Measurements from ENCODE around the gene YRDC.

The YRDC gene

GRCh38 chr1:37821481-37821880, 13.5 kb upstream of the YRDC start:
- Histone ChIP-seq H3K79me2 (ENCODE audit: low read length) (no peaks in the 10 kb centered on the region), H4K20me1 (ENCODE audit: insufficient read depth, low read length) (no peaks in the 10 kb centered on the region), H3K9me2 (replicated peaks; ENCODE audit: insufficient read depth, low read length) (no peaks in the 10 kb centered on the region), H3K4me3 (ENCODE audit: low read length) (no peak overlapping the region), H3K9ac (ENCODE audit: low read length) (no peak overlapping the region), H3K27me3 (replicated peaks; ENCODE audit: insufficient read depth, low read length) (no peaks in the 10 kb centered on the region), H3K36me3 (replicated peaks; ENCODE audit: insufficient read depth, low read length) (peaks cover 13% of the 10 kb centered on the region), H3K4me1 (ENCODE audit: low read length) (no peaks in the 10 kb centered on the region), H3K9me3 (replicated peaks; ENCODE audit: insufficient read depth, low read length) (no peaks in the 10 kb centered on the region), H3K4me2 (ENCODE audit: low read depth, low read length) (no peak overlapping the region), H3F3A (ENCODE audit: insufficient read depth, low read length) (no peaks in the 10 kb centered on the region), H3K27ac (ENCODE audit: low read length) (no peak overlapping the region), H2AFZ (ENCODE audit: low read length) (no peak overlapping the region)
- no peak for TF ChIP-seq EZH2phosphoT487 (IDR thresholded peaks at IDR 0.05; ENCODE audit: low read length)
- no peak for TF ChIP-seq CTCF (IDR thresholded peaks at IDR 0.05; ENCODE audit: low read length)
- no peak for TF ChIP-seq EZH2 (optimal IDR thresholded peaks at IDR 0.05; ENCODE audit: low read depth, low read length)
- no peak for DNase-seq

- Histone ChIP-seq H3K4me2 (ENCODE audit: low read depth, low read length) (no peak overlapping the region), H3K79me2 (ENCODE audit: low read length) (no peaks in the 10 kb centered on the region)
Measured at GRCh38 chr1:37817481-37817880, 9.5 kb upstream of the YRDC start.

GRCh38 chr1:37814252-37814651, 6.2 kb upstream of the YRDC start:
- no peaks in the 10 kb centered on the region for H3K36me3 ChIP-seq (replicated peaks; ENCODE audit: insufficient read depth, low read length)
- H3K4me2 ChIP-seq (ENCODE audit: low read depth, low read length) = no peak overlapping the region
- peaks cover 9% of the 10 kb centered on the region for H3F3A ChIP-seq (ENCODE audit: insufficient read depth, low read length)
- H3K79me2 ChIP-seq (ENCODE audit: low read length) = peaks cover 1% of the 10 kb centered on the region; the same call in 1 of the 2 replicates
- no peak overlapping the region for H3K27ac ChIP-seq (ENCODE audit: low read length)
- H3K9me2 ChIP-seq (replicated peaks; ENCODE audit: insufficient read depth, low read length) = no peaks in the 10 kb centered on the region
- H2AFZ ChIP-seq (ENCODE audit: low read length) = no peak overlapping the region
- no peak for DNase-seq
- H4K20me1 ChIP-seq (ENCODE audit: insufficient read depth, low read length) = no peaks in the 10 kb centered on the region
- H3K27me3 ChIP-seq (replicated peaks; ENCODE audit: insufficient read depth, low read length) = no peaks in the 10 kb centered on the region
- H3K9ac ChIP-seq (ENCODE audit: low read length) = no peak overlapping the region
- no peaks in the 10 kb centered on the region for H3K9me3 ChIP-seq (replicated peaks; ENCODE audit: insufficient read depth, low read length)
- no peak overlapping the region for H3K4me3 ChIP-seq (ENCODE audit: low read length)
- peaks cover 2% of the 10 kb centered on the region; the same call in 1 of the 2 replicates for H3K4me1 ChIP-seq (ENCODE audit: low read length)
- no peak for TF ChIP-seq EZH2phosphoT487 (IDR thresholded peaks at IDR 0.05; ENCODE audit: low read length)
- TF ChIP-seq EZH2 (optimal IDR thresholded peaks at IDR 0.05; ENCODE audit: low read depth, low read length) = no peak
- no peak for TF ChIP-seq CTCF (IDR thresholded peaks at IDR 0.05; ENCODE audit: low read length)

More at GRCh38 chr1:37817481-37817880, 9.5 kb upstream of the YRDC start:
- no peaks in the 10 kb centered on the region for H3K9me3 ChIP-seq (replicated peaks; ENCODE audit: insufficient read depth, low read length)
- H3K9me2 ChIP-seq (replicated peaks; ENCODE audit: insufficient read depth, low read length) = no peaks in the 10 kb centered on the region
- TF ChIP-seq EZH2phosphoT487 (IDR thresholded peaks at IDR 0.05; ENCODE audit: low read length) (no peak), CTCF (IDR thresholded peaks at IDR 0.05; ENCODE audit: low read length) (no peak), EZH2 (optimal IDR thresholded peaks at IDR 0.05; ENCODE audit: low read depth, low read length) (no peak)
- H3K4me1 ChIP-seq (ENCODE audit: low read length) = no peaks in the 10 kb centered on the region
- H4K20me1 ChIP-seq (ENCODE audit: insufficient read depth, low read length) = no peaks in the 10 kb centered on the region
- H2AFZ ChIP-seq (ENCODE audit: low read length) = no peak overlapping the region
- H3K27me3 ChIP-seq (replicated peaks; ENCODE audit: insufficient read depth, low read length) = no peaks in the 10 kb centered on the region
- H3K36me3 ChIP-seq (replicated peaks; ENCODE audit: insufficient read depth, low read length) = peaks cover 9% of the 10 kb centered on the region
- no peak for DNase-seq
- no peaks in the 10 kb centered on the region for H3F3A ChIP-seq (ENCODE audit: insufficient read depth, low read length)
- no peak overlapping the region for H3K9ac ChIP-seq (ENCODE audit: low read length)
- H3K4me3 ChIP-seq (ENCODE audit: low read length) = no peak overlapping the region
- H3K27ac ChIP-seq (ENCODE audit: low read length) = no peak overlapping the region
